KMS-11 (cell line): ENCODE data around the gene EML1.

Experiments used
- H2AFZ ChIP-seq: fragments of 200-600 bp; sonication (generic); 2 replicates; pipeline ENCODE4 v1.6.1; 2016; ENCODE audit warnings: antibody characterized with exemption, mixed run types, low read depth
- H3K27ac ChIP-seq: fragments of 200-600 bp; sonication (generic); 2 replicates; pipeline ENCODE4 v1.6.1; 2016; ENCODE audit warnings: mild to moderate bottlenecking, mixed run types
- H3K27me3 ChIP-seq: fragments of 200-600 bp; sonication (generic); 2 replicates; pipeline ENCODE4 v1.6.1; 2017; ENCODE audit warnings: mild to moderate bottlenecking, low read depth, mixed run types, moderate library complexity; ENCODE audit not compliant: insufficient read depth
- H3K36me3 ChIP-seq: fragments of 200-600 bp; sonication (generic); 2 replicates; pipeline ENCODE4 v1.6.1; 2017; ENCODE audit warnings: mild to moderate bottlenecking, mixed run types; ENCODE audit not compliant: insufficient read depth
- H3K4me1 ChIP-seq: fragments of 200-600 bp; sonication (generic); 2 replicates; pipeline ENCODE4 v1.6.1; 2016; ENCODE audit warnings: mild to moderate bottlenecking, low read depth, mixed run types; ENCODE audit not compliant: poor library complexity, severe bottlenecking
- H3K4me2 ChIP-seq: fragments of 200-600 bp; sonication (generic); 2 replicates; pipeline ENCODE4 v1.7.0; 2016; ENCODE audit warnings: mild to moderate bottlenecking, mixed run types
- H3K4me3 ChIP-seq: fragments of 200-600 bp; sonication (generic); IDR thresholded peaks from 2 replicates; pipeline ENCODE4 v1.6.1; 2017; ENCODE audit warnings: low read depth, low read length, mixed read lengths; ENCODE audit not compliant: insufficient read depth
- H3K79me2 ChIP-seq: fragments of 200-600 bp; sonication (generic); 2 replicates; pipeline ENCODE4 v1.6.1; 2016; ENCODE audit warnings: low read depth, mixed run types; ENCODE audit not compliant: insufficient read depth
- H3K9ac ChIP-seq: fragments of 200-600 bp; sonication (generic); 2 replicates; pipeline ENCODE4 v1.6.1; 2016; ENCODE audit warnings: mild to moderate bottlenecking, mixed run types
- H4K20me1 ChIP-seq: fragments of 200-600 bp; sonication (generic); 2 replicates; pipeline ENCODE4 v1.6.1; 2016; ENCODE audit warnings: mild to moderate bottlenecking, mixed run types; ENCODE audit not compliant: insufficient read depth
- CTCF ChIP-seq: fragments of 200-600 bp; sonication (generic); conservative IDR thresholded peaks from 2 replicates; pipeline ENCODE4 v1.6.1; 2017; ENCODE audit warnings: low read depth, mild to moderate bottlenecking, antibody characterized with exemption, low read length, moderate library complexity, mixed read lengths

EML1 gene

GRCh38 chr14:99875421-99875820 lies 82.2 kb downstream of the EML1 start:
- Histone ChIP-seq H3K27ac (no peak overlapping the region), H3K79me2 (no peaks in the 10 kb centered on the region), H3K36me3 (no peaks in the 10 kb centered on the region), H4K20me1 (no peaks in the 10 kb centered on the region), H3K4me2 (no peak overlapping the region), H2AFZ (no peak overlapping the region), H3K4me1 (no peaks in the 10 kb centered on the region), H3K27me3 (no peaks in the 10 kb centered on the region), H3K4me3 (no peak overlapping the region), H3K9ac (no peak overlapping the region)
- no peak for TF ChIP-seq CTCF

GRCh38 chr14:99875836-99876235 lies 82.6 kb downstream of the EML1 start:
- Histone ChIP-seq H3K4me3 (no peak overlapping the region), H4K20me1 (no peaks in the 10 kb centered on the region), H3K9ac (no peak overlapping the region), H2AFZ (no peak overlapping the region), H3K79me2 (no peaks in the 10 kb centered on the region), H3K4me2 (no peak overlapping the region), H3K4me1 (no peaks in the 10 kb centered on the region), H3K27me3 (no peaks in the 10 kb centered on the region), H3K36me3 (no peaks in the 10 kb centered on the region), H3K27ac (no peak overlapping the region)
- TF ChIP-seq CTCF = no peak

- TF ChIP-seq CTCF = no peak
- no peaks in the 10 kb centered on the region for H3K27me3 ChIP-seq
- H3K27ac ChIP-seq = no peak overlapping the region
Measured at GRCh38 chr14:99876406-99876805, 83.2 kb downstream of the EML1 start.

DNA sequence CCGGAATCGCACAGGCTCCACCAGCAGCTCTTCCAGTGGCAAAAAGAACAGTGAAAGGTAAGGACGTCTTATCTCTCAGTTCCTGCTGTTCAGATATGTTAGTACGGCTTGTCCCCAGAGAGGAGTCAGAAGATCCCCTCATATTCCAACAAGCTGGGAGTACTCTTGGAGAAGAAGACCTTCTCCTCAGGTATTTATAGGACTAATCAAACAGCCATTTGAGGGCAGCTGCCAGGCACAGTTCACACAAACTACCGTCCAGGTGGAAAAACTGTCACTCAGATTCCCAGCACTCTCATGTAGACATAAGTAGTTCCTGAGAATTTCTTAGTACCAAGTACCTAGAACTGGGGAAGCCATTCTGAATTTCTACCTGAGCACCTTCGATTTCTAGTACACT lies 85.3 kb downstream of the EML1 start:
- no peaks in the 10 kb centered on the region for H4K20me1 ChIP-seq
- H3K36me3 ChIP-seq = no peaks in the 10 kb centered on the region
- no peaks in the 10 kb centered on the region for H3K79me2 ChIP-seq
- H3K27me3 ChIP-seq = no peaks in the 10 kb centered on the region
- H3K4me3 ChIP-seq = no peak overlapping the region
- peaks cover 19% of the 10 kb centered on the region for H3K4me1 ChIP-seq
- H3K9ac ChIP-seq = no peak overlapping the region
- no peak for TF ChIP-seq CTCF
- no peak overlapping the region for H2AFZ ChIP-seq
- H3K27ac ChIP-seq = no peak overlapping the region
- no peak overlapping the region for H3K4me2 ChIP-seq

More at GRCh38 chr14:99876406-99876805, 83.2 kb downstream of the EML1 start:
- no peaks in the 10 kb centered on the region for H3K4me1 ChIP-seq
- H3K79me2 ChIP-seq = no peaks in the 10 kb centered on the region
- H3K4me3 ChIP-seq = no peak overlapping the region
- no peaks in the 10 kb centered on the region for H4K20me1 ChIP-seq
- no peak overlapping the region for H3K9ac ChIP-seq
- no peak overlapping the region for H3K4me2 ChIP-seq
- H3K36me3 ChIP-seq = no peaks in the 10 kb centered on the region
- no peak overlapping the region for H2AFZ ChIP-seq
